Measurements from ENCODE around the gene VASH1.

GRCh38 chr14:76755610-76756370 lies 5.5 kb upstream of the VASH1 start:
- TF ChIP-seq CTCF (IDR thresholded peaks at IDR 0.05) (no peak), REST (IDR thresholded peaks at IDR 0.05) (no peak), CHD2 (IDR thresholded peaks at IDR 0.05; ENCODE audit: low read length, partially characterized antibody) (no peak), ESRRA (IDR thresholded peaks at IDR 0.05; ENCODE audit: borderline replicate concordance, low read length) (no peak), RAD21 (conservative IDR thresholded peaks at IDR 0.05 in 1 of 2, IDR thresholded peaks at IDR 0.05 in 1 of 2) (no peak), RFX5 (IDR thresholded peaks at IDR 0.05) (no peak), MAFK (IDR thresholded peaks at IDR 0.05; ENCODE audit: partially characterized antibody) (no peak)
